Hepatocyte (in vitro differentiated cells): ENCODE results near the gene KANSL3.

Experiments
- CTCF ChIP-seq: fragments of 200-600 bp; sonication (generic); IDR thresholded peaks from 2 replicates; pipeline ENCODE4 v1.5.1; 2016; ENCODE audit warnings: antibody characterized with exemption, mild to moderate bottlenecking; ENCODE audit not compliant: poor library complexity
- EZH2 ChIP-seq: fragments of 200-600 bp; sonication (generic); IDR thresholded peaks from 2 replicates; pipeline ENCODE4 v1.6.1; 2016; ENCODE audit warnings: antibody characterized with exemption, mild to moderate bottlenecking, borderline replicate concordance
- EZH2phosphoT487 ChIP-seq: fragments of 200-600 bp; sonication (generic); IDR thresholded peaks from one replicate; pipeline ENCODE4 v1.6.1; 2018; ENCODE audit warnings: antibody characterized with exemption, mild to moderate bottlenecking, low read depth, moderate library complexity; ENCODE audit not compliant: unreplicated experiment, severe bottlenecking

DNA sequence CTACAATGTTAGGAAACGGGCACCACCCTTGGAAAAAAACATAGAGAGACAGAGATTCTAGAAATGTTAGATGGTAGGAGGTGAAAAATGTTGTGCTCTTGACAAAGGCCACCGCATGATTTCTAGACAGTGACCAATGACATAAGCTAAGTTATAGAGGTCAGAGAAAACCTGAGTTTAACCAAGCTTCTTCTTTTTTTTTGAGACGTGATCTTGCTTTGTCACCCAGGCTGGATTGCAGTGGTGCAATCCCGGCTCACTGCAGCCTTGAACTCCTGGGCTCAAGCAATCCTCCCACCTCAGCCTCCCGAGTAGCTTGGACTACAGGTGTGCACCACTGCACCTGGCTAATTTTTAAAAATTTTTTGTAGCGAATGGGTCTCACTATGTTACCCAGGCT, 17.4 kb upstream of the KANSL3 start:
- TF ChIP-seq CTCF, result no peak
- TF ChIP-seq EZH2, result no peak
- TF ChIP-seq EZH2phosphoT487, result no peak
